ENCODE results near the gene SLC26A6. TPM values are rescaled to one million over a fixed set of nuclear protein-coding genes. Genes with fewer than 3 reads are reported as not detected.

Gene SLC26A6
- total and polyA plus RNA-seq, 2 of the 13 experiments (the other 11 are each of a cell fraction or from before 2014, with no cell fraction given) = 40.7 to 184 TPM

GRCh38 chr3:48656061-48656840, 21.0 kb upstream of the SLC26A6 start (continued):
- TF ChIP-seq HMGXB3 (CRISPR knock-in tag; IDR thresholded peaks at IDR 0.05; ENCODE audit: borderline replicate concordance) (no peak), CBFB (CRISPR knock-in tag; IDR thresholded peaks at IDR 0.05) (peak; percentile 31; the same call in 1 of the 2 replicates), ZNF329 (CRISPR knock-in tag; IDR thresholded peaks at IDR 0.05; ENCODE audit: low read depth) (no peak), ZBTB7B (CRISPR knock-in tag; IDR thresholded peaks at IDR 0.05) (peak; percentile 41; the same call in 1 of the 2 replicates), CHD2 (IDR thresholded peaks at IDR 0.05; ENCODE audit: low read depth, low read length) (no peak), ZNF138 (CRISPR knock-in tag; IDR thresholded peaks at IDR 0.05; ENCODE audit: low read depth) (0 out of 2 replicates have a peak, but pooled peaks have one; percentile 52), MXI1 (IDR thresholded peaks at IDR 0.05; ENCODE audit: borderline replicate concordance, low read depth, low read length) (no peak; the same call in 2 of the 3 replicates), SAFB2 (CRISPR knock-in tag; IDR thresholded peaks at IDR 0.05; ENCODE audit: borderline replicate concordance, low read depth) (0 out of 2 replicates have a peak, but pooled peaks have one; percentile 13), ZNF841 (CRISPR knock-in tag; IDR thresholded peaks at IDR 0.05; ENCODE audit: borderline replicate concordance) (no peak), PAF1 (CRISPR knock-in tag; IDR thresholded peaks at IDR 0.05) (no peak), ZNF547 (CRISPR knock-in tag; IDR thresholded peaks at IDR 0.05) (0 out of 2 replicates have a peak, but pooled peaks have one; percentile 28), ELF1 (CRISPR knock-in tag; IDR thresholded peaks at IDR 0.05) (0 out of 2 replicates have a peak, but pooled peaks have one; percentile 36), FOXA1 (IDR thresholded peaks at IDR 0.05) (no peak), FOXA1 (CRISPR knock-in tag; IDR thresholded peaks at IDR 0.05) (no peak), MED1 (CRISPR knock-in tag; IDR thresholded peaks at IDR 0.05) (peak; percentile 44; the same call in 1 of the 2 replicates), HOXA9 (CRISPR knock-in tag; IDR thresholded peaks at IDR 0.05; ENCODE audit: borderline replicate concordance) (0 out of 2 replicates have a peak, but pooled peaks have one; percentile 25), IRF2 (CRISPR knock-in tag; IDR thresholded peaks at IDR 0.05) (no peak), MYC (CRISPR knock-in tag; IDR thresholded peaks at IDR 0.05; ENCODE audit: borderline replicate concordance) (no peak; the same call in 1 of the 2 replicates), SALL2 (CRISPR knock-in tag; IDR thresholded peaks at IDR 0.05) (peak; percentile 32; the same call in 1 of the 2 replicates), ZNF253 (CRISPR knock-in tag; IDR thresholded peaks at IDR 0.05; ENCODE audit: borderline replicate concordance) (no peak), CC2D1A (CRISPR knock-in tag; IDR thresholded peaks at IDR 0.05) (no peak)
- TF ChIP-seq, protein P1, sequence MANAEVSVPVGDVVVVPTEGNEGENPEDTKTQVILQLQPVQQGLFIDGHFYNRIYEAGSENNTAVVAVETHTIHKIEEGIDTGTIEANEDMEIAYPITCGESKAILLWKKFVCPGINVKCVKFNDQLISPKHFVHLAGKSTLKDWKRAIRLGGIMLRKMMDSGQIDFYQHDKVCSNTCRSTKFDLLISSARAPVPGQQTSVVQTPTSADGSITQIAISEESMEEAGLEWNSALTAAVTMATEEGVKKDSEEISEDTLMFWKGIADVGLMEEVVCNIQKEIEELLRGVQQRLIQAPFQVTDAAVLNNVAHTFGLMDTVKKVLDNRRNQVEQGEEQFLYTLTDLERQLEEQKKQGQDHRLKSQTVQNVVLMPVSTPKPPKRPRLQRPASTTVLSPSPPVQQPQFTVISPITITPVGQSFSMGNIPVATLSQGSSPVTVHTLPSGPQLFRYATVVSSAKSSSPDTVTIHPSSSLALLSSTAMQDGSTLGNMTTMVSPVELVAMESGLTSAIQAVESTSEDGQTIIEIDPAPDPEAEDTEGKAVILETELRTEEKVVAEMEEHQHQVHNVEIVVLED (CRISPR knock-in tag; IDR thresholded peaks at IDR 0.05; ENCODE audit: borderline replicate concordance) = no peak
- TF ChIP-seq, protein P2, sequence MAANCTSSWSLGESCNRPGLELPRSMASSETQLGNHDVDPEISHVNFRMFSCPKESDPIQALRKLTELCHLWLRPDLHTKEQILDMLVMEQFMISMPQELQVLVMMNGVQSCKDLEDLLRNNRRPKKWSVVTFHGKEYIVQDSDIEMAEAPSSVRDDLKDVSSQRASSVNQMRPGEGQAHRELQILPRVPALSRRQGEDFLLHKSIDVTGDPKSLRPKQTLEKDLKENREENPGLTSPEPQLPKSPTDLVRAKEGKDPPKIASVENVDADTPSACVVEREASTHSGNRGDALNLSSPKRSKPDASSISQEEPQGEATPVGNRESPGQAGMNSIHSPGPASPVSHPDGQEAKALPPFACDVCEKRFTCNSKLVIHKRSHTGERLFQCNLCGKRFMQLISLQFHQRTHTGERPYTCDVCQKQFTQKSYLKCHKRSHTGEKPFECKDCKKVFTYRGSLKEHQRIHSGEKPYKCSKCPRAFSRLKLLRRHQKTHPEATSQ (CRISPR knock-in tag; IDR thresholded peaks at IDR 0.05; ENCODE audit: borderline replicate concordance) = no peak

Data from HepG2 (cell line).